HG03135 (cell line): Measurements from ENCODE around the gene SCAMP5.
A peak's percentile ranks its signal among the peaks of the same experiment; 100 is the strongest.

Experiments used
- ATAC-seq: cut with Tn5 transposase; IDR thresholded peaks from one replicate; pipeline ENCODE4 v1.9.1; 2021; ENCODE audit warnings: mild to moderate bottlenecking, moderate library complexity; ENCODE audit not compliant: unreplicated experiment

Gene SCAMP5, protein sequence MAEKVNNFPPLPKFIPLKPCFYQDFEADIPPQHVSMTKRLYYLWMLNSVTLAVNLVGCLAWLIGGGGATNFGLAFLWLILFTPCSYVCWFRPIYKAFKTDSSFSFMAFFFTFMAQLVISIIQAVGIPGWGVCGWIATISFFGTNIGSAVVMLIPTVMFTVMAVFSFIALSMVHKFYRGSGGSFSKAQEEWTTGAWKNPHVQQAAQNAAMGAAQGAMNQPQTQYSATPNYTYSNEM

DNA sequence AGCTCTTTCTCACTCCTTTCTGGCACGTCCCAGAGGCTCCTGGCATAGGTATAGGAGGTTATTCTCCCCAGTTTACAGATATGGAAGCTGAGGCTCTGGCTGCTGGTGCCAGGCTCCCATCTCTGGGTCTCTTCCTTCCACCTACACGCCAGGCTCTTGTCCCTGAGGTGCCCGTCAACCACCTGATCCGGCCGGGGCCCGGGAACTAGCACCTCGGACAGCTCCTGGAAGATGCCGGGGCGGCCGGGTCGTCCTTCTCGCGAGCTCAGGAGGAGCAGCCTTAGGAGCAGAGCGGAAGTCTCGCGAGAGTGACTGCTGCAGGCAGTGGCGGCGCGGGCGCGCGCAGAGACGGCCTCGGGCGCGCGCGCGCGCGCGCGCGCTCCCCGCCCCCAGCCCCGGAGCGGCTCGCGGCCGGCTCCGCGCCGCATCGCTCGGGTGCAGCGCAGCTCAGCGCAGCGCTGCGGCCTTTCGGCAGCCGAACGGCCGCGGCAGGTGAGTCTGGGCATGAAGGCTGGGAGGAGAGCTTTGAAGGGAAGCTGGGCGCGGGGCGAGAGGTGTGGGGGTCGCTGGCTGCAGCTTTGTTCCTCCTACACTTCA is at the start of gene SCAMP5:
SCAMP5 (plus strand) TSS at position 382 of the 597 bp plus-strand sequence. CDS start 16,277 bp downstream, outside the sequence.
- ATAC-seq = peak; percentile 83

DNA sequence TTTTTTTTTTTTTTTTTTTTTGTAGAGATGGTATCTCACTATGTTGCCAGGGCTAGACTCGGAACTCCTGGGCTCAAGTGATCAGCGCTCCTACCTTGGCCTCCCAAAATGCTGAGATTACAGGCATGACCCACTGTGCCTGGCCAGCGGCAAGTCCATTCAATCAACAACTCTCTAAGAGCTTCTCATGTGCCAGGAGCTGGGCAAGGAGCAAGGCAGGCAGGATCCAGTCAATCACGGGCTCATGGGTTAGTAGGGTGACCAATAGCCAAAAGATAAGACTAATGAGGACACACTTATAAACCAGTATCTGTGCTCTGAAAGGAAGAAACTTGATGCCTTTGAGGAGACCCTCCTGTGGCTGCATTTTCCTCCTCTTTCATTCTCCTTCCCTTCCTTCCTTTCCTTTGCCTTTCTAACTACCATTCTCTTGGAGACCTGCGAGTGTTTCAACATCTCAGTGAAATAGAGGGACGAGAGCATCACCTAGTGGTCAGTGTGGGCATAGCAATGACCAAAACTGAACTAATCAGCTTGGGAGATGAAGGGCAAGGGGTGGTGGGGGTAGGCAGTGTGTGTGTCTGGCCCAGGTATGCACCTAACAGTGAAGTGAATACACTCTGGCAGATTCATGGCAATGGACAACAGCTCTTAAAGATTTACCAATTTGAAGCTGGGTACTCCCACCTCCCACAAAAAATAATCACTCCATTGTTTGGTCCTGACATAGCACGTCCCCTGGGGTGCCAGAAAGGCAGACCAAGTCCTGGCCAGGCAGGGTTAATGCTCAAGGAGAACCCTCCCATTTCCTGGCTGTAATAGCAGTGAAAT is 45.1 kb upstream of the SCAMP5 start:
- ATAC-seq = no peak

DNA sequence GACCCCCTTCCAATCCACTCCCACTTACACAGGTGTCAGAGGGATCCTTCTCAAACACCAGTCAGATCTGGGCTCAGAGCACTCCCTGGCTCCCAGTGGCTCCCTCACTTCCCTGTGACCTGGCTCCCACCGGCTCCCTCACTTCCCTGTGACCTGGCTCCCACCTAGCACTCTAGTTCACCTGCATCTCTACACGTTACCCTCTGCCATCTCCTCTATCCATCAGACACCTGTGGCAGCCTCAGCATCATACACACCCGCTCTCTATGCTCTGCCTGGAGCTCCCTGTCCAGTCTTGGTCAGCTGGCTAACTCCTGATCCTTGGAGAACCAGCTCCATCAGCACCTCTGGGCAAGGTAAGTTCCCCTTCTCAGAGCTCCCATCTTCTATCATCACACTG is 44.4 kb upstream of the SCAMP5 start:
- no peak for ATAC-seq

DNA sequence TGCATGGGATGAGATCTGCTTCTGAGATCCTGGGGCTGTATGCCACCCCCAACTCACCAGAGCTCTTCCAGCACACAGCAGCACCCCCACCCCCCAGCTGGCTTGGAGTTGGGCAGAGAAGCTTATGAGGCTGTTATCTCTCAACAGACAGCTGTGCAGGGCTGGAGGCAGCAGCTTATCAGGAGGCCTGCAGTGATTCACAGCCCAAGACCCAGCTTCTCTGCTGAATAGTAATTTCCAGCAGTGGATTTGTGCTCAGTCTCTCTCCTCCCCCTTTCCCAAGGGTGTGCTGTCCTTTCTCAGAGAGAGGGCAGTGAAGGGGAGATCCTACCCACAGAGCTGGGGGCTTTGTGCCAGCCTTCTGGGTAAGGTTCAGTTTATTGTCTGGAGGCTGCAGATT is 40.8 kb upstream of the SCAMP5 start:
- ATAC-seq = no peak

DNA sequence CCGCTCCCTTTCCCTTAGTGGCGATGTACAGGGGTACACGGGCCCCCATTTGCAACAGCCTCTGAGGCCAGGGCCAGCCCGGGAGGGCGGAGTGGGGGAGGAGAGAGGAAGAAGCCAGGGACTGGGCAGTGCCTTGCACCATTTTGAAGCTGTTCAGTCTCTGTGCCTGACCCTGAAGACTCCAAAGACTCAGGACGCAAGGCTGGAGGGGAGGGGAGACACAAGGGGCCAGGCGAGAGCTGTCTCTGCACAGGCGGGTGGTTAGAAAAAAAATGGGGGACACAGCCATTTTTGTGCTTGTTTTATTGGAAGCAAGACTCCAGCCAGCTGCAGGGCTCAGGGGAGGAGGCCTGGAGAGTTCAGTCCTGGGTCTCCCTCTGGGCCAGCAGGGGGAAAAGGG is 40.3 kb upstream of the SCAMP5 start:
- no peak for ATAC-seq

DNA sequence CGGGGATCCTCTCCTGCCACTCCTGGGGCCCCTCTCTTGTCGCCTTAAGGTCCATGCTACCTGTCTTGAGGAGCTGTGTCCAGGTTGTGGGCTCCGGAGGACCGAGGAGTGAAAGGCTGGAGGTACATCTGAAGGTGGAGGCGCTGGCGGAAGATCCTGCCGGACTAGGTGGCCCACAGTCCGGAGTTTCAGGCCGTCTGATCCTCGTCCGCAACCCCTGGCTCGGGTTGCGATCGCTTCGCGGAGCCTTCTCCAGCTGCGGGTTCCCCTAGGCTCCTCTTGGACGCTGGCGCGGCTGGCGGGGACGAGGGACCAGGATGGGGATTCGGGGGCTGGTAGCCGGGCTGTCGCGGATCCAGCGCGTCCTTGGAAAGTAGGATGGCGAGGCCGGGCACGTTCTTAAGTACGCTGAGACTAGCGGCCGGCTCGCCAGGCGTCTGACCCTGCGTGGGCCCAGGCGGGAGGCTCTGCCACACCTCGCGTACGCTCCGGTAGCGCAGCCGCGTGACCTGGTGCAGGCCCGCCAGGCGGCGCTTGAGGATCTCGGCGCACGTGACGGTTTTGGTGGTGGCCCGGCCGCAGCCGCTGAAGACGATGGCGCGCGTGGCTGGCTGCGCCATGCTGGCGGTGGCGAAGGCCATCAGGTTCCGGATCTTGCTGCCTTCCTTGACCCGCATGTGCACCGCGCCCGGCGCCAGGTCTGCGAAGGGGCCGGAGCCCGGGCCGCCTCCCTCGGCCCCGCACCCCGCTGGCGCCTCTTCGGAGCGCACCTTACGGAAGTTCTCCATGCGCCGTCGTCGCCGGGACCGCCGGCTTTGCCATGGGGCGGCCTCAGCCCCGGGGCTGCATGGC is 39.3 kb upstream of the SCAMP5 start:
- peak; percentile 40 for ATAC-seq

DNA sequence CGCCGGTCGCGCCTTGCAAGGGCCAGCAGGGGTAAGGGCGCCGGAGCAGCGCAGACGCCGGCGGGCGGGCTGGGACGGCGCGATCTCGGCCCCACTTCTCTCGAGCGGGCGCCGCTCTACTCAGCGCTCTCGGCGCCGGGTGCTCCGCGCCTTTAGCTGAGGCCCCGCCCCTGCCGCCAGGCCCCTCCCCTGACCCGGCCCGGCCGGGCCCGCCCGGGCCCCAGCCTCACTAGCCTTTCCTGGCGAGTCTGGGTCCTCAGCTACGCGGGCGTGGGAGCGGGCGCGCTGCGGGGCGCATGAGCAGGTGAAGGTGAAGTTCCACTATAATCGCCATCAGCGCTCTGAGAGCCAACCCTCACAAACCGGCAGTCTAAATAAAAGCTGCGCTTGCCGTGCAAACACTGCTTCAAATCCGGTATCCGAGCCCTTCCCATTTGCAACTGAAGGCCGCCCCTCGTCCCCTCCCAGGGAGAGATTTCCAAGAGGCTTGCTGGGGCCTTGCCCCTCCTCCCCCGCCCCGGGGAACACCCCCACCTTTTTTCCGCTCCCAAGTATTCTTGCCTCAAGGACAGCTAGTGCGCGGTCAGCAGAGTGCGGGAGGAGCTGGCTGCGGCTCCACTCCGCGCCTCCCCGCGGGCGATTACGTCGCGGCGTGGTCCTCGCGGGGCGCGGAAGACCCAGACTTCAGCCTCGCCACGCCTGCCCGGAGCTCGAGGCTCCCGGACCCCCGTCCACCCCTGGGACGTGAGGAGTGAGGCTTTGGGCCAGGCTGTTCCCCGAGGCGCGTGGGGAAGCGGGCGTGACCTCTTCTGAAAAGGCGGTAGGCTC is 38.5 kb upstream of the SCAMP5 start, which contains the start of gene RPP25:
RPP25 (minus strand) TSS at position 125 of the 828 bp plus-strand sequence. CDS start 189 bp downstream, outside the sequence.
- peak; percentile 66 for ATAC-seq

DNA sequence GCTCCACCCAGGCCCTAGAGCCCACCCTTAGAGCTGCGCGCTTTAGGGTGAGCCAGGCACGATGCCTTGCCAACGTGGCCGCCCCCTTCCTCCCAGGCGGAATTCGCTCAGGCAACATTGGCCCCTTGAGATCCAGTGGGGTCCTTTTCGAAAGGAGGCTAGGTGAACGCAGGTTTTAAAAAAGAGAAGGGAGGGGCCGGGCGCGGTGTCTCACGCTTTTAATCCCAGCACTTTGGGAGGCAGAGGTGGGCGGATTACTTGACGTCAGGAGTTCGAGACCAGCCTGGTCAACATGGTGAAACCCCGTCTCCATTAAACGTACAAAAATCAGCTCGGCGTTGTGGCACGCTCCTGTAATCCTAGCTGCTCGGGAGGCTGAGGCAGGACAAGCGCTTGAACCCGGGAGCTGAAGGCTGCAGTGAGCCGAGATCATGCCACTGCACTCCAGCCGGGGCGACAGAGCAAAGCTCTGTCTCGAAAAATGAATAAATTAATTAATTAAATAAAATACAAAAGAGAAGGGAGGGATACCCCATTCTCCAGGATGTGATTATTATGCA is 37.8 kb upstream of the SCAMP5 start:
- no peak for ATAC-seq

DNA sequence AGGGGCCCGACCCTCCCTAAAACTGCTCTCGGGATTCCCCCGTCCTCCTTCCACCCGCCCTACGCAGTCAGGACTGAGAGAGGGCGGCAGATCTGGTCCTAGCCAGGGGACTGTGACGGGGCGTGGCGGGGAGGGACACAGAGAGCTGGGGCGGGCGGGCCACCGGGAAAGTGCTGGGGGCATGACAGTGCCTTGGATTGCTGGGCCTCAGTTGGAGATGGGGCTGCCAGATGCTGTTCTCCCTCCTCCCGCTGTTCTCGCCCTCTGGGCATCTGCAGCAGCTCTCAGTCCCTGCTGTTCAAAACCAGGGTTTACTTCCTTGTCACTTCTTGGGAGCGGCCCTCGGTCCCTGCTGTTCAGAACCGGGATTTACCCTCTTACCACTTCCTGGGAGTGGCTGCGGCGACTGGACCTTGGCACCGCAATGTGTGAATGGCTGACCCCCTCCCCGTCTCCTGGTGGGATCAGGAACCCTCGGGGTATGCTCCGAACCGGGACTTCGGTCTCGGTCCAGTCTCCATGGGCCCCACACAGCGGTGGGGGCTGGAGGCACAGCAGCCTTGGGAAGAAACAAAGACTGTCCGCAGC is 36.9 kb upstream of the SCAMP5 start:
- ATAC-seq = no peak

DNA sequence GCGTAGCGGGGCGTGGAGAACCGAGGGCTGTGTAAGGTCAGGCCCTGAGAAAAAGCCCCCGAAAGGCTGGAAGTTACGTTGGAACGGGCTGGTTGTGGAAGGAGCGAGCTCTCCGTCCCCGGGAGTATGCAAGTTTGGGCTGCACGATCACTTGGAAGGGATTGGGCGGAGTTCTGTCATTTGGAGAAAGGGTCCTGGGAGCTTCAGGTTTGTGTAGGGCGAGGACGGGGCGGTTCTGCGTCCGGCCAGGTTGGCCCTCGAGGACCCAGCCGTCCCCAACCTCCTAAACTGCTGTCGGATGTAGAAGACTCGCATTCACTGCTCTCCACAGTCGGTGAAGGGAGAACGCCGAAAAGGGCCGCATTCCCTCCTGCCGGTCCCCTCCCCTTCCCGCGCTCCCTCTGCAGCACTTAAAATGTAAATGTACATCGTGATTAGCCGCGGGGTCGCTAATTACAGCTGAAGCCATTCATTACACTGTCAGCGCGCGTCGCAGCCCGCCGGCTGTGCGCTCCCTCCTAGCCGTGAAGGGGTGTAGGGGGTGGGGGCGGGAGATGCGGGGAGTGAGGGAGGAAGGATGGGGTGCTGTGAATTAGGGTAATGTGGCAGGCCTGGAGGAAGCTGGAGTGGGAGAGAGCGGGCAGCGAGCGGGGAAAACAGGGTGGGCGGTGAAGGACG is 36.3 kb upstream of the SCAMP5 start:
- ATAC-seq = no peak

DNA sequence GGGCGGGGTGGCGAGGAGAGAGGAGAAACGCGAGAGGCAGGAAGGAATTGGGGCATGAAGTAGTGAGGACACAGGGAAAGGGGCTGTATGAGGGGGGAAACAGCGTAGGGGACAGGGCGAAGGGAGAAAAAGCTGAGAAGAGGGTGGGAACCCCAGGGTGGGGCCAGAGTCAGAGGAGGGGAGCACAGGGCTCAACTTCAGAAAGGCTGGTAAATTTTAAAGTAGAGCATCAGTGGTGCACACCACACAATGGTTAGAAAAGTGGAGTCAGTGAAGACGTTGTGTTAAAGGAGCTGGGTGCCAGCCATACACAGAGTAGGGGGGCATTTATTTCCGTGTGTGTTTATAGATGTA is 35.8 kb upstream of the SCAMP5 start:
- no peak for ATAC-seq

DNA sequence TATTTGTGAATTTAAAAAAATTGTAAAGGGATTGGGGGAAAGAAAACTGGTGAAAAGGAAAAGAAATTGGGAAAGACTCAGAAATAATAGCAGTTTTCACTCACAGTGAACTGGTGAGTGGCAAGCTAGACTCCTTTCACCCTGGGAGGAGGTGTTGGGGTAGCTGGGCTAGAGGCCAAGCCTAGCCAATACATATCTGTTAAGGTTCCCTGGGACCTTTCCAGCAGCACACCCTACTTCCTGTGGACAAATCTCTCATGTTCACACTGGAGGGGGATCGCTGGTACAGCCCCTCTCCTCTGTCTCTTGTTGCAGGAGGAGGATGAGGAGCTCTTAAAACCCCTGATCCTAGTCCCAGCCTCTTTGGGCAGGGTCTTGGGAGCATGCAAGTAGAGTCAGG is 35.1 kb upstream of the SCAMP5 start:
- no peak for ATAC-seq

DNA sequence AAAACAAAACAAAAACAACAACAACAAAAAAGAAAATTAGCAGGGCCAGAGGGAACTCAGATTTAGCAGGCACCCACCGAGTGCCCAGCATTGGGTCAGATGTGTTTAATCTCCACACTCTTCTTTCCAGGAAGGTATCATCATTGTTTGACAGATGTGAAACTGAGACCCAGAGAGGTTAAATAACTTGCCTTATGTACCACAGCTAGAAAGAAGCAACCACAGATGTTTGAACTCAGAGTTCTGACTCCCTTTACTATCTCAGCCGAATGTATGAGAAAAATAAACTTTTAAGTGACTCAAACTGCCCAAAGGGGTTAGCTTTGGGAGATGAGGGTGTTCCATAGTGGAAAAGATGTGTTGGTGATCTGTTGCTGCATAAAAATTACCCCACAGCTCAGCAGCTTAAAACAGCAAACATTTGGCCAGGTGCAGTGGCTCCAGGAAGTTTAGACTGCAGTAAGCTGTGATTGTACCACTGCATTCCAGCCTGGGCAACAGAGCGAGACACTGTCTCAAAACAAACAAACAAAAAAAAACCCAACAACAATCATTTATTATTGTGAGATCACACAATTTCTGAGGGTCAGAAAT is 34.3 kb upstream of the SCAMP5 start:
- no peak for ATAC-seq

DNA sequence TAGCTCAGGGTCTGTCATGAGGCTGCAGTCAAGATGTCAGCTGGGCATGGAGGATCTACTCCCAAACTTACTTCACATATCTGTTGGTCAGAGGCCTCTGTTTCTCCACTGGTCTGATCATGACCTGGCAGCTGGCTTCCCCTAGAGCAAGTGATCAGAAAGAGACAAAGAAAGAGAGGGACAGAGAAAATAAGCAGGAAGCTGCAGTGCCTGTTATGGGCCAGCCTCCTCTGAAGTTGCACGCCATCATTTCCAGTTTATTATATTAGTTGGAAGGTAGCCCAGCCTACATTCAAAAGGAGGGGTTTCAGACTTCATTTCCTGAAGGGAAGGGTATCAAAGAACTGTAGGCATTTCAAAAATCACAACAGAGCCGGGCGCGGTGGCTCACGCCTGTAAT is 33.7 kb upstream of the SCAMP5 start:
- no peak for ATAC-seq

DNA sequence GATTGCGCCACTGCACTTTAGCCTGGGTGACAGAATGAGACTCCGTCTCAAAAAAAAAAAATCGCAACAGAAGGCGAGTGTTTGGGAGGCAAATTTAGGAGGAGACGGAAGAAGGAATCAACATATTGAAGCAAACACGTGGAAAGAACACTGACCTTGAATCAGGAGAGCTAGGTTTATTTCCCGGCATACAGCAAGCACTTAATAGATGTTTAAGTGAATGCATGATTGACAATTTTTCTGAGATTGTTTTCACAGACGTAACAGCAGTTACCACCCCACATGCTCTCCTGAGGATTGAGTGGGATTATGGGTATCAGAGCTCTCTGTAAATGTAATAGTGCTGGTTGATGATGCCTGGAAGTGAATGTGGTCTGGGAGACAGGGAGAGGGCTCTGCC is 33.1 kb upstream of the SCAMP5 start:
- ATAC-seq = no peak

DNA sequence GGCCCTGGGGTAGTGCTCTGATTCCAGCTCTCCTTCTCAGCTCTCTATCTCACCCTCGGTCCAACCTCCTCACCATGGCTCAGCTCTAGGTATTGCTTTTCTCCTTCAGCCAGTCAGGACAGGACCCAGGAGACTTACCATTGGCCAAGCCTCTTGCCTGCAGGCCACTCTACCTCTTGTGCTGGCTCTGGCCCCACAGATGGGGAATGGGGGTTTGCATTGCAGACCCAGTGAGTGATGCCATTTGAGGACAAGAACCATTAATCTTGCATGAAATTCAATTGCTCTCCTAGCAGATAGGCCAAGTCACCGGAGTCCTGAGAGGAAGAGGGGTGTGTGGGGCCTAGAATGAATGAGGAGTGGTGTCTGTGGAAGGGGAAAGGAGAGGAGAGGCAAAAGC is 32.7 kb upstream of the SCAMP5 start:
- no peak for ATAC-seq

DNA sequence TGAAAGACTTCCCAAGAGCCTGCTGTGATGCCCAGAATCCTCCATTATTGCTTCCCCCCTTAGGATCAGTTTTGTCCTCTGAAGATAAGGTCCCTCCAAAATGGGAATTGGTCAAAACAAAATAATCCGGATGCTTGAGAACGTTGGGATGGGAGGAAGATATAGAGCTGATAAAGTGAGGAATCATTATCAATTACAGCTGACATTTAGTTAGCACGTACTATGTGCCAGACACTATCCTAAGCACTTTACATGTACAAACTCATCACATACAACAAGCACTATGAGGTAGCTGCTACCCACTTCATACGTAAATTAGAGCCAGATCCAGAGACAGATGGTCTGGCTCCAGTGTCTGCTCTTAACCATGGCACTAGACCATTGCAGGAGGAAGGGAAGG is 32.1 kb upstream of the SCAMP5 start:
- no peak for ATAC-seq

DNA sequence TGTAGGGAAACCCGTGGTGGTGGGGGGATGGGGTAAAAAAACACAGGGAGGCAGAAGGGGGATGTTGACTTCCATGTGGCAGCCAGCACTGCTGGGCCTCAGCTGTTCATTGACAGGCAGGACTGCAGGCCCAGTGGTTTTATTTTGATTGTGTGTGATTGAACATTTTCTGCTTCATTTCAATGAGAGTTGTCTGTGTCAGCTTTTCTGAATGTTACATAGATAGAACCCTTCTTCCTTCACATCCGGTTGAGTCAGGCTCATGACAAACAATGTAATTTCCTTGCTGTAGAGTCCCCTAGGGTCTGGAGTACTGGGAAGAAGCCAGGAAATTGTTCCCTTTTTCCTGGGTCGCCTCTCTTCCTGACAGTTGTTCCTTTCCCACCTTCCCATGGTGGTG is 30.6 kb upstream of the SCAMP5 start:
- no peak for ATAC-seq

DNA sequence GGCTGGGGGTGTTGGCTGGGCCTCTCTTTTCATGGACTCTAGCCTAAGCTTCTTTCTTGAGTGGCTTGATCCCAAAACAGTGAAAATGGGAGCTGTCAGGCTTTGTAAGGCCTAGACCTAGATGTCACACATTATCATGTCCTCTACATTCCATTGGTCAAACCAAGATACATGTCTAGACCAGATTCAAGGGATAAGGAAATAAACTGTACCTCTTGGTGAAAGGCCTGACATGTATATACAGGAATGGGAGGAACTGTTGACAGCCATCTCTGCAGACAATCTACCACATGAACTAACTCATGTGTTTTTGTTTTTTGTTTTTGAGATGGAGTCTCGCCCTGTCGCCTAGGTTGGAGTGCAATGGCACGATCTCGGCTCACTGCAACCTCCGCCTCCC is 27.7 kb upstream of the SCAMP5 start:
- ATAC-seq = no peak
